Hepatocyte (in vitro differentiated cells): Measurements from ENCODE around the gene MIEF2.

Source experiments
- CTCF ChIP-seq: fragments of 200-600 bp; sonication (generic); IDR thresholded peaks from 2 replicates; pipeline ENCODE4 v1.5.1; 2016; ENCODE audit warnings: antibody characterized with exemption, mild to moderate bottlenecking; ENCODE audit not compliant: poor library complexity
- EZH2 ChIP-seq: fragments of 200-600 bp; sonication (generic); IDR thresholded peaks from 2 replicates; pipeline ENCODE4 v1.6.1; 2016; ENCODE audit warnings: antibody characterized with exemption, mild to moderate bottlenecking, borderline replicate concordance
- EZH2phosphoT487 ChIP-seq: fragments of 200-600 bp; sonication (generic); IDR thresholded peaks from one replicate; pipeline ENCODE4 v1.6.1; 2018; ENCODE audit warnings: antibody characterized with exemption, mild to moderate bottlenecking, low read depth, moderate library complexity; ENCODE audit not compliant: unreplicated experiment, severe bottlenecking

GRCh38 chr17:18260332-18261145, at the start of gene MIEF2:
- TF ChIP-seq CTCF = no peak
- TF ChIP-seq EZH2 = no peak
- no peak for TF ChIP-seq EZH2phosphoT487
